Measurements from ENCODE around the gene LRRN2. TPM values are rescaled to one million over a fixed set of nuclear protein-coding genes. Genes with fewer than 3 reads are reported as not detected.

Gene LRRN2
- polyA plus RNA-seq, 1 experiment = not detected

DNA sequence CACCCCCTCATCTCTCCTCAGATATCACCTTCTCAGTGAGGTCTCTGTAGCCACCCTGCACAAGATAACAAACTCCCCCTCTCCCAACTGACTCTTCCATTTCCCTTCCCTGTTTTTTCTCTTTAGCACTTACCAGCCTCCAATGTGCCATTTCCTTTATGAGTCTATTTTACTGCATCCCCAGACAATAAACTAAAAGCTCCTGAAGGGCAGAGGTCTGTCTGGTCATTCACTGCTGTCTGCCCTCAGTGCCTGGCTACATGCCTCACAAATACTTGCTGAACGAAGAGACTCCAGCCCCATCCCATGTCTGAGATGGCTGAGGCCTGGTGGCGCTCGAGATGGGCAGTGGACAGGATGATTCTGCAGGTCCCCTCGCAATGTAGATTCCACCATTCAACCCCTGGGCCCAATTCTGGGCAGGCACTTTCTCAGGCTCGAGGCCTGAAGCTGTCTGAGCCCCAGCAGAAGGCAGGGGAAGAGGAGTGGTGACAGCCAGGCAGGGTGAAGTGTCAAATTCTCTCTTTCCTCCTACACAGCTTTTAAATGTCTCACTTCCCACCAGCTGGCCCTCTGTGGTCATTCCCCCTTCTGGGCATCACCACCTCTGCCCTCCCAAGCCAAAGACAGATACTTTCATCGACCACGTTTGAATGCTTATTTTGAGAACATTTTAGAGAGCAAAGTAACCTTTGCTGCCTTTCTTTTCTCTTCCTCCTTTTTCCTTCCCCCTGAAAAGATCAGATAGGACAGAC lies 6.6 kb downstream of the LRRN2 start:
- peaks cover 28% of the 10 kb centered on the region for H3K27me3 ChIP-seq (ENCODE audit: control insufficient read depth, insufficient read depth, low read length)

DNA sequence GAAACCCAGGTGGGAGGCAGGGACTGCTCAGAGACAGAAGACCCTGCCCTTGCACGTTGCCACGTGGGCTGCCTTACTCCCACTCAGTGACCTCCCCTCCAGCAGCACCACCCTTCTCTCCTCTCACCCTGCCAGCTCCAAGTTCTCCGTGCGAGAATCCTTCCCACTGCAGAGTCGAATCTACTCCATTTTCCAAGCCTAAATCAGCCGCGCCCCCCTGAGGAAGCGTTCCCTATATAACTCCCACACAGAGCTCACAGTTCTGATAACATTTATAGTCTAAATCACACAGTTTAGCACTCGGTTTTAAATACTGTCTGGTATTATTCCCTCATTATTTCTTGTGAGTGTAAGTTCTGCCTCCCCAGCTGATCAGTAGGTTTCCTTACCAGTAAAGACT lies 7.7 kb downstream of the LRRN2 start:
- ChIA-PET CTCF (no interaction called here), POLR2A (no interaction called here)
- Histone ChIP-seq H3K9me3 (ENCODE audit: control insufficient read depth, insufficient read depth, low read length) (no peaks in the 10 kb centered on the region), H3K27me3 (ENCODE audit: control insufficient read depth, insufficient read depth, low read length) (peaks cover 22% of the 10 kb centered on the region), H3K27ac (ENCODE audit: low read depth, low read length) (no peak overlapping the region), H3K4me3 (ENCODE audit: low read depth, low read length) (no peak overlapping the region)
- TF ChIP-seq, protein P1, sequence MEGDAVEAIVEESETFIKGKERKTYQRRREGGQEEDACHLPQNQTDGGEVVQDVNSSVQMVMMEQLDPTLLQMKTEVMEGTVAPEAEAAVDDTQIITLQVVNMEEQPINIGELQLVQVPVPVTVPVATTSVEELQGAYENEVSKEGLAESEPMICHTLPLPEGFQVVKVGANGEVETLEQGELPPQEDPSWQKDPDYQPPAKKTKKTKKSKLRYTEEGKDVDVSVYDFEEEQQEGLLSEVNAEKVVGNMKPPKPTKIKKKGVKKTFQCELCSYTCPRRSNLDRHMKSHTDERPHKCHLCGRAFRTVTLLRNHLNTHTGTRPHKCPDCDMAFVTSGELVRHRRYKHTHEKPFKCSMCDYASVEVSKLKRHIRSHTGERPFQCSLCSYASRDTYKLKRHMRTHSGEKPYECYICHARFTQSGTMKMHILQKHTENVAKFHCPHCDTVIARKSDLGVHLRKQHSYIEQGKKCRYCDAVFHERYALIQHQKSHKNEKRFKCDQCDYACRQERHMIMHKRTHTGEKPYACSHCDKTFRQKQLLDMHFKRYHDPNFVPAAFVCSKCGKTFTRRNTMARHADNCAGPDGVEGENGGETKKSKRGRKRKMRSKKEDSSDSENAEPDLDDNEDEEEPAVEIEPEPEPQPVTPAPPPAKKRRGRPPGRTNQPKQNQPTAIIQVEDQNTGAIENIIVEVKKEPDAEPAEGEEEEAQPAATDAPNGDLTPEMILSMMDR (IDR thresholded peaks at IDR 0.05; ENCODE audit: low read depth, low read length) = no peak
- DNase-seq (ENCODE audit: low read depth, low spot score) = no peak

More for the DNA sequence above, 6.6 kb downstream of the LRRN2 start:
- no peak overlapping the region for H3K27ac ChIP-seq (ENCODE audit: low read depth, low read length)
- DNase-seq (ENCODE audit: low read depth, low spot score) = no peak
- CTCF ChIA-PET = no interaction called here
- no peak overlapping the region for H3K4me3 ChIP-seq (ENCODE audit: low read depth, low read length)
- POLR2A ChIA-PET = no interaction called here
- TF ChIP-seq, protein P1 (IDR thresholded peaks at IDR 0.05; ENCODE audit: low read depth, low read length) = no peak
- H3K9me3 ChIP-seq (ENCODE audit: control insufficient read depth, insufficient read depth, low read length) = no peaks in the 10 kb centered on the region

DNA sequence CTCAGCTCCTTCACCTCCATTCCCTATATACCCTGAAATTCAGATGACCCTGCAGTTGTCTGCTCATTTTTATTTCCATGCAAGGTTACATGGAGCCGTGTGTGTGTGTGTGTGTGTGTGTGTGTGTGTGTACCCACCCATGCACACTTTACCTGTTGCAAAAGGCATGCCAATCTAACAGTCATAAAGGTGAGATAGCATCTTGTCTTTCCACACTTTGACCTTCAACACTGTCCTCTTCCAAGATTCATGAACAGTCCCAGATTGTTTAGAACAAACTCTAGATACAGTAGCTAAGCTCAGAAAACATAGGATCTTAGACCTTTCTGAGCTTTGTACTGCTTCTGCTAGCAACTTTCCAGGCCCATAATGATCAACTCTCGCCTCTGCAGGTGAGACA lies 9.5 kb downstream of the LRRN2 start:
- no peaks in the 10 kb centered on the region for H3K9me3 ChIP-seq (ENCODE audit: control insufficient read depth, insufficient read depth, low read length)
- CTCF ChIA-PET = no interaction called here
- no peak overlapping the region for H3K4me3 ChIP-seq (ENCODE audit: low read depth, low read length)
- peaks cover 26% of the 10 kb centered on the region for H3K27me3 ChIP-seq (ENCODE audit: control insufficient read depth, insufficient read depth, low read length)
- H3K27ac ChIP-seq (ENCODE audit: low read depth, low read length) = no peak overlapping the region
- POLR2A ChIA-PET = no interaction called here
- DNase-seq (ENCODE audit: low read depth, low spot score) = no peak
- TF ChIP-seq, protein P1 (IDR thresholded peaks at IDR 0.05; ENCODE audit: low read depth, low read length) = no peak

DNA sequence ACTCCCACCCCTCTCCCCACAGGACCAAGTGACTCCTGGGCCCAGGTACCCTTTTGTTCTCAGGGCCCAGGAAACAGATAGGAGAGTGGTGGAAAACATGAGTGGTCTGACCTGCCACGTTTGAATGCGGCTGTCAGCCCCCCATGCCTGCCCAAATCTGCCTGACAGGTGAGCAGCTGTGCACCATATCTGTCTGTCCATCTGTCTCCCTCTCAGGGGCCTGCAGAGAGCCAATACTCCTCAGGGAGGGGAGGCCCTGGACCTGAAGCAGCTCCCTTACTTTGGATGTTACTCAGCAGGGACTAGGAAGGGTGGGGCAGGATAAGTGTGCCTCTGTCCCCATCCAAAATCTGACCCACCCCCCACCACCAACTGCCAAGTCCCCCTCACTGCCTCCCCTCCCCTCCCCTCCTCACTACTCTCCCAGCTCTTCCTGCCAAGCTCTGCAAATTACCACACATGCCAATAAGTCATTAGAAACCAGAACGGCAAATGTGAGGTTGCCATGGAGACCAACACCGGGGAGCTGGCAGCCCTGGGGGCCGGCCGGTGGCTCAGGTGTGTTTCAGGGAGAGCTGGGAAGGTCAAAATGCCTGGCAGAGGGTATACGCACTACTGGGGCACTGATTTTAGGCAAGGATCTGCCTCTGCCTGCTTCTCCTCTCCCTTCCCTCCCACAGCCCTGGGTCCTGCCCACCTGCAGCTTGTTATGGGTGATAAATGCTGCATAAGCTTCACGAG lies 11.5 kb downstream of the LRRN2 start:
- CTCF ChIA-PET = no interaction called here

More for the DNA sequence above, 11.5 kb downstream of the LRRN2 start:
- H3K27ac ChIP-seq (ENCODE audit: low read depth, low read length) = no peak overlapping the region
- POLR2A ChIA-PET = no interaction called here
- H3K27me3 ChIP-seq (ENCODE audit: control insufficient read depth, insufficient read depth, low read length) = peaks cover 26% of the 10 kb centered on the region
- DNase-seq (ENCODE audit: low read depth, low spot score) = no peak
- no peak overlapping the region for H3K4me3 ChIP-seq (ENCODE audit: low read depth, low read length)
- TF ChIP-seq, protein P1 (IDR thresholded peaks at IDR 0.05; ENCODE audit: low read depth, low read length) = no peak
- H3K9me3 ChIP-seq (ENCODE audit: control insufficient read depth, insufficient read depth, low read length) = no peaks in the 10 kb centered on the region
